ENCODE measurements around the gene FIBCD1. TPM values are rescaled to one million over a fixed set of nuclear protein-coding genes. Genes with fewer than 3 reads are reported as not detected.
"Not testable (repeated sequence)": the region's sequence is repeated elsewhere in the genome, so short reads cannot be mapped to it uniquely, and the experiment has no call there.

The FIBCD1 gene
- total RNA-seq, 2 experiments from 2014 or later, result not detected

GRCh38 chr9:130912932-130913598 is 26.0 kb downstream of the FIBCD1 start:
- DNase-seq (no peak), ATAC-seq (ENCODE audit: low read depth) (no peak)
- no peak overlapping the region for H3K4me3 Mint-ChIP-seq
- H3K27me3 Mint-ChIP-seq, result peaks cover 2% of the 10 kb centered on the region
- no peaks in the 10 kb centered on the region for H3K36me3 Mint-ChIP-seq
- H3K4me1 Mint-ChIP-seq, result peaks cover 1% of the 10 kb centered on the region
- H3K27ac Mint-ChIP-seq, result no peak overlapping the region
- POLR2A ChIA-PET, result no interaction called here
- no peaks in the 10 kb centered on the region for H3K9me3 Mint-ChIP-seq

- no peak for DNase-seq
- no peaks in the 10 kb centered on the region for H3K9me3 Mint-ChIP-seq
- H3K36me3 Mint-ChIP-seq, result no peaks in the 10 kb centered on the region
- H3K27me3 Mint-ChIP-seq, result peaks cover 4% of the 10 kb centered on the region
- no peak overlapping the region for H3K27ac Mint-ChIP-seq
- H3K4me1 Mint-ChIP-seq, result peaks cover 1% of the 10 kb centered on the region
- H3K4me3 Mint-ChIP-seq, result no peak overlapping the region
- POLR2A ChIA-PET, result no interaction called here
- ATAC-seq (ENCODE audit: low read depth), result no peak
These were observed 27.6 kb downstream of the FIBCD1 start for GRCh38 chr9:130911254-130912049.

GRCh38 chr9:130910670-130911069 is 28.4 kb downstream of the FIBCD1 start:
- H3K27me3 Mint-ChIP-seq; POLR2A ChIA-PET; H3K4me1 Mint-ChIP-seq; H3K9me3 Mint-ChIP-seq; H3K4me3 Mint-ChIP-seq; H3K36me3 Mint-ChIP-seq; ATAC-seq (ENCODE audit: low read depth); DNase-seq; H3K27ac Mint-ChIP-seq: not testable (repeated sequence)

GRCh38 chr9:130910041-130910440 is 29.0 kb downstream of the FIBCD1 start:
- H3K9me3 Mint-ChIP-seq; DNase-seq; H3K36me3 Mint-ChIP-seq; ATAC-seq (ENCODE audit: low read depth); H3K4me1 Mint-ChIP-seq; POLR2A ChIA-PET; H3K27me3 Mint-ChIP-seq; H3K27ac Mint-ChIP-seq; H3K4me3 Mint-ChIP-seq: not testable (repeated sequence)

GRCh38 chr9:130908878-130909355 is 30.1 kb downstream of the FIBCD1 start:
- Mint-ChIP-seq H3K4me1 (peaks cover 1% of the 10 kb centered on the region), H3K9me3 (no peaks in the 10 kb centered on the region), H3K27me3 (peaks cover 4% of the 10 kb centered on the region), H3K4me3 (no peak overlapping the region), H3K27ac (no peak overlapping the region), H3K36me3 (no peaks in the 10 kb centered on the region)
- POLR2A ChIA-PET, result no interaction called here
- DNase-seq (no peak), ATAC-seq (ENCODE audit: low read depth) (no peak)

- POLR2A ChIA-PET, result no interaction called here
- no peak for DNase-seq
These were observed 30.7 kb downstream of the FIBCD1 start for GRCh38 chr9:130908146-130908877.

GRCh38 chr9:130906735-130907416 is 32.2 kb downstream of the FIBCD1 start:
- H3K9me3 Mint-ChIP-seq, result no peaks in the 10 kb centered on the region
- H3K36me3 Mint-ChIP-seq, result no peaks in the 10 kb centered on the region

More at GRCh38 chr9:130908146-130908877, 30.7 kb downstream of the FIBCD1 start:
- H3K27me3 Mint-ChIP-seq, result peaks cover 4% of the 10 kb centered on the region
- ATAC-seq (ENCODE audit: low read depth), result no peak
- no peaks in the 10 kb centered on the region for H3K36me3 Mint-ChIP-seq
- peaks cover 1% of the 10 kb centered on the region for H3K4me1 Mint-ChIP-seq
- H3K9me3 Mint-ChIP-seq, result no peaks in the 10 kb centered on the region
- H3K4me3 Mint-ChIP-seq, result no peak overlapping the region
- no peak overlapping the region for H3K27ac Mint-ChIP-seq

GRCh38 chr9:130905902-130906734 is 32.9 kb downstream of the FIBCD1 start:
- ATAC-seq (ENCODE audit: low read depth), result no peak
- no peaks in the 10 kb centered on the region for H3K9me3 Mint-ChIP-seq
- H3K27me3 Mint-ChIP-seq, result peaks cover 4% of the 10 kb centered on the region
- H3K27ac Mint-ChIP-seq, result no peak overlapping the region
- H3K36me3 Mint-ChIP-seq, result no peaks in the 10 kb centered on the region
- peaks cover 1% of the 10 kb centered on the region for H3K4me1 Mint-ChIP-seq
- H3K4me3 Mint-ChIP-seq, result no peak overlapping the region
- DNase-seq, result no peak
- POLR2A ChIA-PET, result no interaction called here

More at GRCh38 chr9:130906735-130907416, 32.2 kb downstream of the FIBCD1 start:
- no peak for DNase-seq
- POLR2A ChIA-PET, result no interaction called here
- Mint-ChIP-seq H3K4me3 (no peak overlapping the region), H3K27ac (no peak overlapping the region), H3K4me1 (peaks cover 1% of the 10 kb centered on the region), H3K27me3 (peaks cover 4% of the 10 kb centered on the region)
- no peak for ATAC-seq (ENCODE audit: low read depth)

GRCh38 chr9:130905125-130905901 is 33.7 kb downstream of the FIBCD1 start:
- no peak overlapping the region for H3K4me3 Mint-ChIP-seq
- ATAC-seq (ENCODE audit: low read depth) (no peak), DNase-seq (no peak)
- POLR2A ChIA-PET, result no interaction called here
- H3K9me3 Mint-ChIP-seq, result no peaks in the 10 kb centered on the region
- no peak overlapping the region for H3K27ac Mint-ChIP-seq
- H3K36me3 Mint-ChIP-seq, result no peaks in the 10 kb centered on the region
- H3K4me1 Mint-ChIP-seq, result no peaks in the 10 kb centered on the region
- H3K27me3 Mint-ChIP-seq, result peaks cover 2% of the 10 kb centered on the region

- no peaks in the 10 kb centered on the region for H3K4me1 Mint-ChIP-seq
- peaks cover 2% of the 10 kb centered on the region for H3K27me3 Mint-ChIP-seq
- no peak overlapping the region for H3K4me3 Mint-ChIP-seq
- no peaks in the 10 kb centered on the region for H3K36me3 Mint-ChIP-seq
- H3K9me3 Mint-ChIP-seq, result no peaks in the 10 kb centered on the region
- ATAC-seq (ENCODE audit: low read depth), result no peak
- POLR2A ChIA-PET, result no interaction called here
- DNase-seq, result no peak
- H3K27ac Mint-ChIP-seq, result no peak overlapping the region
These were observed 34.7 kb downstream of the FIBCD1 start for GRCh38 chr9:130904070-130905044.
